ENCODE data around the gene ZNF568.

DNA sequence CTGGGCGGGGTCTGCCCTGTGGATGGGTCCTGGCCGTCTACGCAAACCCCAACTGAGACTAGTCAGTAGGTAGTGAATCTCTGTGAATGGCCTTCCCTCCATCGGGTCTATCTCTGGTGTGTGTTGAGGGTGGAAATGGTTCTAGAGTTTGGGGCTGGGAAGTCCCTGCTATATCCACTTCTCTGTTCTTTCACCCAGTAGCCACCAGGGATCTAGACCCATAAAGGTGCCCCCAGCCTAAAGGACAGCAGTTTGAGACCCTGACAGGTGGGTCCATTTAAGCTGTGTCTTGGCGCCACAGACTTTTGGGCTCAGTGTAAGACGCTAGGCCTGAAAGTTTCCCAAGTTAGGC lies 57.7 kb downstream of the ZNF568 start:
- TF ChIP-seq POLR2A (IDR thresholded peaks at IDR 0.05; ENCODE audit: extremely low read depth, insufficient read length), result no peak
- TF ChIP-seq, protein P1, sequence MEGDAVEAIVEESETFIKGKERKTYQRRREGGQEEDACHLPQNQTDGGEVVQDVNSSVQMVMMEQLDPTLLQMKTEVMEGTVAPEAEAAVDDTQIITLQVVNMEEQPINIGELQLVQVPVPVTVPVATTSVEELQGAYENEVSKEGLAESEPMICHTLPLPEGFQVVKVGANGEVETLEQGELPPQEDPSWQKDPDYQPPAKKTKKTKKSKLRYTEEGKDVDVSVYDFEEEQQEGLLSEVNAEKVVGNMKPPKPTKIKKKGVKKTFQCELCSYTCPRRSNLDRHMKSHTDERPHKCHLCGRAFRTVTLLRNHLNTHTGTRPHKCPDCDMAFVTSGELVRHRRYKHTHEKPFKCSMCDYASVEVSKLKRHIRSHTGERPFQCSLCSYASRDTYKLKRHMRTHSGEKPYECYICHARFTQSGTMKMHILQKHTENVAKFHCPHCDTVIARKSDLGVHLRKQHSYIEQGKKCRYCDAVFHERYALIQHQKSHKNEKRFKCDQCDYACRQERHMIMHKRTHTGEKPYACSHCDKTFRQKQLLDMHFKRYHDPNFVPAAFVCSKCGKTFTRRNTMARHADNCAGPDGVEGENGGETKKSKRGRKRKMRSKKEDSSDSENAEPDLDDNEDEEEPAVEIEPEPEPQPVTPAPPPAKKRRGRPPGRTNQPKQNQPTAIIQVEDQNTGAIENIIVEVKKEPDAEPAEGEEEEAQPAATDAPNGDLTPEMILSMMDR (IDR thresholded peaks at IDR 0.05; ENCODE audit: low read depth, low read length), result no peak
- no peak for TF ChIP-seq MYC (IDR thresholded peaks at IDR 0.05; ENCODE audit: low read depth, low read length)

Data from NB4 (cell line).